Dedifferentiated amniotic fluid mesenchymal stem cell (primary cell): ENCODE data around the gene GNB1.

ENCODE experiments used
- DNase-seq: peaks from one replicate; pipeline ENCODE4 v3.0.0-alpha.2; 2016; ENCODE audit errors: extremely low spot score

Gene GNB1

DNA sequence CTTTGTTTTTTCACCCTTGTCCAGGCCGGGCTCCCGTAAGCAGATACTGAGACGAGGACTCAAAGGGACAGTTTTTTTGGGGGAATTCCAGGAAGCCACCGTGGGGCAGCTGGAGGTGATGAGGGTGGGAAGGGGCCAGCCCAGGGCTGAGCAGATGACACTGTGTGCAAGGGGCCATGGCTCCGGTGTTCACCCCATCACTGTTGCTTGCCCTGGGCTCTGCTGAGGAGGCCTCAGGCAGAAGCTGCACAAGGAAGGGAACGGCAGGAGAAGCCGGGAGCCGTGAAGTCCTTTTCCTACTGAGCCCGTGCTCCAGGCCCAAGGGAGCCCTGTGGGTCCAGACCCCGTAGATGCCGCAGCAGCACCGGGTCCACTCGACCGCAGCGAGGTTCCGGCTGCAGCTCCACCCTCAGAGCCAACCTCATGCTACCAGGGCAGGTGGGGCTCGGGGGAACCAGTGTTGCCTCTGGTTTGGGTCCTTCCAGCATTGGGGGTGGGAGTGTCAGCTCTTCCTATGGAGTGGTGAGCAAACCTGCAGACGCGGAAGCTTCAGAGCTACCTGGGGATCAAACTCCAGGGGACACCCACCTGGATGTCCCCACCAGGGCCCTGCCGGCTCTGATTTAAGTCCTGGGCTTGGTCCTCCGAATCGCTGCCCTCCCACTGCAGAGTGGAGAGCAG, 19.9 kb upstream of the GNB1 start:
- DNase-seq, result no peak

DNA sequence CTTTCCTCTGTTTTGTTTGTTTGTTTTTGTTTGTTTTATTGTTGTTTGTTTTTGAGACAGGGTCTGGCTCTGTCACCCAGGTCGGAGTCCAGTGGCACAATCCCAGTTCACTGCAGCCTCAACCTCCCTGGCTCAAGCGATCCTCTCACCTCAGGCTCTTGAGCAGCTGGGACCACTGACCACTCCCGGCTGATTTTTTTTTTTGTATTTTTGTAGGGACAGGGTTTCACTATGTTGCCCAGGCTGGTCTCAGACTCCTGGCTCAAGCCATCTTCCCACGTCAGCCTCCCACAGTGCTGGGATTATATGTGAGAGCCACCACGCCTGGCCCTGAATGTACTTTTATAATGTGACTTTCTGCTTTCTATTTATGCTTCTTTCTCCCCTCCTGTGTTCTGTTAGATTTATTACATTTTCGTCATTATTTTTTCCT, 19.2 kb upstream of the GNB1 start:
- DNase-seq, result no peak

DNA sequence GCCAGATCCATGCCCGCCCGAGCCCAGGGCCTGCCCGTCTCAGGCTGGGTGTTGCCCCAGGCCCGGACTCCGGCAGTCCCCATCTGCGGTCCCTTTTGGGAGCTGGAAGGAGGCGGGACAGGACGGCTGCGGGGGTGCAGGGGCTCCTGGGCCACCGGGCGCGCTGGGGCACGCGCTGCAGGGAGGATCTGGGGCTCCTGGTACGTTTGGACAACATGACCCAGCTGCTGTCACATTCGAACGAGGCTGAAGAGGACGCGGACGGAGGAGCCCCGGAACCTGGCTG, 17.6 kb upstream of the GNB1 start:
- no peak for DNase-seq

GRCh38 chr1:1907098-1907736, 16.3 kb upstream of the GNB1 start:
- peak; percentile 53 for DNase-seq

GRCh38 chr1:1906185-1907097, 15.6 kb upstream of the GNB1 start:
- peak; percentile 81 for DNase-seq

- DNase-seq, result no peak
Measured at GRCh38 chr1:1903224-1903623, 12.3 kb upstream of the GNB1 start.

- DNase-seq, result no peak
Measured at GRCh38 chr1:1901641-1902294, 10.9 kb upstream of the GNB1 start.

GRCh38 chr1:1900883-1901640, 10.2 kb upstream of the GNB1 start:
- no peak for DNase-seq

- DNase-seq, result no peak
Measured at GRCh38 chr1:1899967-1900327, 9.1 kb upstream of the GNB1 start.

- no peak for DNase-seq
Measured at GRCh38 chr1:1899266-1899966, 8.5 kb upstream of the GNB1 start.

DNA sequence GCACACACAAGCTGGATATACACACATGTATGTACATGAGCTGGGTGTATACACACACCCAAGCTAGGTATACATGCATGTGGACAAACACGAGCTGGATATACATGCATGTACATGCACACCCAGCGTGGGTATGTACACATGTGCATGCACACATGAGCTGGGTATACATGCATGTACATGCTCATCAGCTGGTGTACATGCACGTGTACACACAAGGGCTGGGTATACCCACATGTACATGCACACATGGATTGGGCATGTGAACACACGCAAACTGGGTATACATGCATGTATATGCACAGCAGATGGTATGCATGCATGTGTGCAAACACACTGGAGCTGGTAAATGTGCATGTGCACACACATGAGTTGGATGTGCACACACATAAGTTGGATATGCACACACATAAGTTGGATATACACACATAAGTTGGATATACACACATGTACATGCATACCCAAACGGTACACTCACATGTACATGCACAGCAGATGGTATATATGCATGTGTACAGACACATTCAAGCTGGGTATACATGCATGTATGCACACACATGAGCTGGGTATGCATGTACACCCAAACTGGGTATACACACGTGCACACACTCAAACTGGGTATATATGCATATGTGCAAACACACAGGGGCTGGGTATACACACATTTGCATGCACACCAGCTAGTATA, 7.5 kb upstream of the GNB1 start:
- DNase-seq, result no peak

DNA sequence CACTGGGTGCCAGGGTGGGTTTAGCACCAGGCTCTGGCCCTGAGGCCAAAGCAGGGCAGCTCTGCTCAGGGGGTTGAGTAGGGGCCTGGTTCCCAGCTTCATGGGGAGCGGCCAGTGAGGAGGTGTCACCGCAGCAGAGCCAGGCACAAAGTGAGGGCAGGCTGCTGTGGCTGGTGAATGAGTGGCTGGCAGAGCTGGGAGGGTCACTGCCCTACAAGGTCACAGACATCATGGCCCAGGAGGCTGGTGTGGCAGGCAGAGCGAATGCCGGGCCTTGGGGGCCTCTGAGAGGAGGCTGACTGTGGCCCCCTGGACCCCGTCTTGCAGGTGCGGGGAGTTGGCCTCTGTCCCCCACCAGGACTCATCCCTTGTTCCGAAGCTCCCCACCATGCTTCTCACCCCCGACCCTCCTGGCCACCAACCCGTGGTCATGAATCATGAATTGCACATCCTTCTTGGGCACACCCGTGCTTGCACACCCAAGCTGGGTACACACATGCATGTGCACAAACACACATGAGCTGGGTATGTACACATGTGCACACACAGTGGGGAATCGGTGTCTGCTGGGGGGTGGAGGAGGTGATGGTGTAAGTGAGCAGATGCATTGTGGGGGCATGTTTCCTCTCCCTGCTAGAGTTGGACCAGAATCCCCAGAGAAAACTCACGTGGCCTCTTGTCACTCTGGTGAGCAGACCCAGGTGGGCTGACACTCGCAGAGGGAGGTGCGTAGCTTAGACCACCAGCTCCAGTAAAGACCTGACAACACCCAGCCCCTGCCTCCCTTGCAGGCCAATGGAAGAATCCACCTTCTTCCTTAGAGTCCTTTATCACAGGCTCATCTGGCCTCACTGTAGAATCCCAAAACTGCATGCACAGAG, 4.8 kb upstream of the GNB1 start:
- no peak for DNase-seq

- DNase-seq, result no peak
Measured at GRCh38 chr1:1895060-1895418, 4.2 kb upstream of the GNB1 start.

DNA sequence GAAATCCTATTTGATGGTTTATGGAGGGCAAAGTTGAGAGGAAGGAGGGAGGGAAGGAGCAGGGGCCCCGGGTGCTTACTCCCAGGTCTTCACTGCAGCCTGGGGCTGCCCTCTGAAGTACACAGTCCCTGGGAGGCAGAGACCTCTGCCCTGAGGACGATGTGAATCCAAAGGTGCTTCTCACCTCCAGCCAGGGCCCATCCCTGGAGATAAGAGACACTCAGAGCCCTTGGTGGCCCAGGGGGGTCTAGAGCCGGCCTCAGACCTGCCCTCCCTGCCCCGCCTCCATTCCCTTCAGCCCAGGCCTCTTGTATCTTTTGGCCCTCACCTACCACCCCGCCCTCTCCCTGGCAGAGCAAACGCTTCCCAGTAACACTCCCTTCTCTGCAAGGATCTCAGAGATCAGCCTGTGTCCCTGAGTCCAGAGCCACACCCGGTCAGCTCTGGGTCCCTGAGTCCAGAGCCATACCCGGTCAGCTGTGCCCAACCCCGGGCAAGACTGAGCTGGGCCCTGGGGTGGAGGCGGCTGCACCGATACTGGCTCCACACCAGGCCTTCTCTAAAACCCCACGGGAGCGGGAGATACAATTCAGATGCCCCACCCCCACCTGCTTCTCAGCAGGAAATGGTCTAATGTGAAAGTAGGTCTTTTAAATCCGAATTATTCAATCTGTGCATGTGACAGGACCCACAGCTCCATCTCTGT, 3.6 kb upstream of the GNB1 start:
- no peak for DNase-seq

- no peak for DNase-seq
Measured at GRCh38 chr1:1893997-1894353, 3.1 kb upstream of the GNB1 start.

DNA sequence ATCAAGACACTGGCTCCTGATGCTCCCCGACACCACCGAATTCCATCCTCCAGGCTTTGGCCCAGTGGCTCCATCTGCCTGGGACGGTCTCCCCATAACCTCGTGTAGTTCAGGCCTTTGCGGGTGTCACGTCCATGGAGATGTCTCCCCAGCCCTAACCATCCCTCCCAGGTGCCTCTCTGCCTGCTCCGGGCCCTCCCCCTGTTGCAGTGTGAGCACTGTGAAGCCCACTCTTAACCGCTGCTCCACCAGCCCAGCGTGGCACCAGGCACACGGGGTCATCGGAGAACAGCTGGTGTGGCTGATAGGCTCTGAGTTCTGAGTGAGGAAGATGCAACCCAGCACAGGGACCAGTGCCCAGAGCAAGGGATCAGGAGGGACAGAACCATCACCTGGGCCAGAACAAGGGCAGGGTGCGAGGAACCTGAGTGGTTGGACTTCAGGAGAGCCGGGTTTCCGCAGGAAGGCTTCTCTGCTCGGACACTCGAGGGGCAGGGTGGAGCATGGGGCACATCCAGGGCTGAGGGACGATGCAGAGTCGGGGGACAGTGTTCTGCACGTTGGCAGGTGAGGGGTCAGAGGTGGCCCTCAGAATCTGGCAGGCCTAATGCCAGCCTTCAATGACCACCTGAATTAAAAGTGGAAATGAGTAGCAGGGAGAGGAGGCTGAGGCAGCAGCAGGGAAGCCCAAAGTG, 2.6 kb upstream of the GNB1 start:
- no peak for DNase-seq

GRCh38 chr1:1892763-1893120, 1.9 kb upstream of the GNB1 start:
- DNase-seq, result no peak

DNA sequence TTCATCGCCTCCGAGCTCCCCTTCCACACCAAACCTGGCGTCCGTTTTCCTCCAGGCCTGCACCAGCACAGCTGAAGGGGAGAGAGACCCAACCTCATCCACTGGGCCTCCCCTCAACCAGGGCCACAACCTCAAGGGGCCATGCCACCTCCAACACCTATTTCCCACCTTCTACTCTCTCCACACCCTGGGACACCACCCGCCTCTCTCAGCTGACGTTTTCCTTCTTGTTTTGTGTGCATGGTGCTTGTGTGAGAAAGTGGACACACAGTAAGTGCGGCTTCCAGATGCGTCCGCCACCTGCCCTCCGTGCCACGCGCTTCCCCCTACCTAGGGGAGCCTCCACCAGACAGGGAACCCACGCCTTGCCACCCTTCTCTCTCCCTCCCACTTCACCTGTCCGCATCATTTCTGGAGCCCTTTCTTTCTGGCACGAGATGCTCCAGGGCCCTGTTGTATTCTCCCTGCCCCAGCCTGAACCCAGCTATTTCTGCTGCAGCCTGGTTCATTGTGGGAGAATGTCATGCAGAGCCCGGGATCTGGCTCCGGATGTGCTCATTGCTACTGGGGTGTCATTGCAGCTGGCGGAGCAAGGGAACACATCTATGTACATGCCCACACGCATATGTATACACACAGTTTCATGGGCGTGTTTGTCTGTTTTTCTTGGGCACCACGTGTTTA, 1.3 kb upstream of the GNB1 start:
- DNase-seq, result no peak
